NCI-H2107 (cell line): Measurements from ENCODE around the gene MVB12B.

Experiments
- DNase-seq: peaks from one replicate; lab custom pipeline; 2025; lab: John Stamatoyannopoulos, UW

MVB12B gene

DNA sequence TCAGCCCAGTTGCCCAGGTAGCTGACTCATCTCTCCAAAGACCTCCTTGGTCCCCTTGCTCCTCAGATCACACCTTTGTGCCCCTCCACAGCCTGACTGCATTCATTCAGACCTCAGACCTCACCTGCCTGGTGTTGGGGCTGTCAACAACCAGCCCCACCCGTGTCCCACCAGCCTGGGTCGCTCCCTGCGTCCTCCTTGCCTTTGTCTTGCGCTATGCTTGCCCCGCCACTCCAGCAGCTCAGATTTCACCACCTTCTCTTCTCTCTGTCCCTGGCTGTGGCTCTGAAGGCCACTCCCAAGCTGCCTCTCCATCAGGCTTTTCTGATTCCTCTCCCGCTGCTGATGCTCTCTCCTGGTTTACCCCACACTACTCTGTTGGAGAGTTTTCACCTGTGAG lies 103.5 kb downstream of the MVB12B start:
- no peak for DNase-seq

- DNase-seq, result no peak
Measured at GRCh38 chr9:126431077-126431742, 104.6 kb downstream of the MVB12B start.

DNA sequence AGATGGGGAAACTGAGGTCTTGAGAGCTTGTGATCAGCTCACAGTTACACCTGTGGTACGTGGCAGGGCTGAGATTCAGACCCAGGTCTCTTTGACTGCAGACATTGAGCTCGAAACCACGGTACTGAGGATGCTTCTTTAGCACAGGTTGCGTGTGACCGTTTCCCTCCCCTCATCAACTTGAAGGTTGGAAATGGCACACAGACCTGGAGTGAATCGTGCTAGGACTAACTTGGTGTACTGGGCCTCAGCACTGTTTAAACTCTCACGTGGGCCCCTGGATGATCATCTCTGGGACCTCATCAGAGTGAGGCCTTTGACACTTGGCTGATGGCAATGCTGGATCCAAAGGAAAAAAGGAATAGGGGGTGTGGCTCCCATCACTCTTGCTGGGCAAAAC lies 106.0 kb downstream of the MVB12B start:
- no peak for DNase-seq

DNA sequence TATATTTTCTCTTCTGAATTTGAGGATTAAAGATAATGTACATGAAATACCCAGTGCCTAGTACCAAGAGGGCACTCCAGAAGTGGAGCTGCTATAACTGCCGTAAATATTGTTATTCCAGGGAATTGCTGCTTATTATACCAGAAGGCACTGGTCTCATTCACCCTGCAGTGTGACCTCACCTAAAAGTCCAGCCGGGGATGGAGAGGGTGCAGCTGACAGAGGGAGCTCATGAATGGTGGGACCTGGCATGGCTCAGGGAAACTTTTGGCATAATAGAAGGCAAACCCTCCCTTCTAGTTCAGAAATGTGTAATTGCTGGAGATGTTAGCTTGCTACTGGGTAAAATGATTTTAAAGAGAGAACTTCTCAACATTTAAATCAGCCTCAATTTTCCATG lies 108.5 kb downstream of the MVB12B start:
- no peak for DNase-seq

GRCh38 chr9:126435626-126436025 lies 109.0 kb downstream of the MVB12B start:
- DNase-seq, result no peak

DNA sequence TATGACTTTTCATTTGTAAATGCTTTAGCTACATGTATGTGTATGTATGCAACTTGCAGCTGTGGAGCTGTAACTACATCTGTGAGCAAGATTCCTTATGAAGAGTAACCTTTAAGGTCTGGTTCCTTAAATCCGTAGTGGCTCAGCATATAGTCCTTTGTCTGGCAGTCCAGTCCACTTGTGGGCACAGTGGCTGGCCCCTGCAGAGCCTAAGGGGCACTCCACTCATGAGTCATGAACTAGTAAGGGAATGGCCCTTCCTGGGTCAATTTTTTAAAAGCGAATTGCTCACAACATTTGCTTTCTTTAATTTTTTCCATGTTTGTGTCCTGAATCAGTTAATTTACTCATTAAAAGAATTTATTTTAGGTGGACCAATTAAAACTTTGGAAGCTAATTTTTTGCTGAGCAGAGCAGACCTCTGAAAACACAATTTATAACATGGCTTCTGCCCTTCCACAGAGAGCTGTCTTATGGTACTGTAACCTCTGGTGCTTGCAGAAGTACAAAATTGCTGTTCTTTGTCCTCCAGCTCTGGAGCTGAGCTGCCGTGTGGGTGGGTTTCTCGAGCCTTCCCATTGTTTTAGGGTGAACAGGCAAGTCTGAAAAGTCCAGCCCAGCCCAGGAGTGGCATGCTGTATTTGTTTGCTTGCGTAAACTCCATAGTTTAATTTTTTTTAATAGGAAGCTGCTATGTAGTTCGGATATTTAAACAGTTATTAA lies 110.1 kb downstream of the MVB12B start:
- no peak for DNase-seq

DNA sequence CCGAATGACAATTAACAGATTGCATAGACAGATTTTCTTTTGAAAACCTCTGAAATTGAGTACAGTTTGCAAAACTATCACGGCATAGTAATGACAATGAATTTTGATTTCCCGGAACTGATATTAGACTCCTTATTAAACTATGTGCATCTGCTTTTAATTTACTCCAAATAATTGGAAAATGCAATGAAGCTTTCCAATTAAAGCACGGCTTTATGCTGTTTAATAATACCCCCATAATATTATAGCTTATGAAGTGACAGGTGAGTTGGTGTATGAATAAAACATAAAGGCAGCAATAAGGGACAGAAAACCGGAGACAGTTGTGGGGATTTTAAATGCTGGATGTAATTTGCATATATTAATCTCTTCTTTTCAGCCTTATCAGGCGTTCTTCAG lies 110.6 kb downstream of the MVB12B start:
- DNase-seq, result no peak

GRCh38 chr9:126437701-126438100 lies 111.1 kb downstream of the MVB12B start:
- DNase-seq, result no peak

- DNase-seq, result no peak
Measured at GRCh38 chr9:126438741-126439401, 112.2 kb downstream of the MVB12B start.

DNA sequence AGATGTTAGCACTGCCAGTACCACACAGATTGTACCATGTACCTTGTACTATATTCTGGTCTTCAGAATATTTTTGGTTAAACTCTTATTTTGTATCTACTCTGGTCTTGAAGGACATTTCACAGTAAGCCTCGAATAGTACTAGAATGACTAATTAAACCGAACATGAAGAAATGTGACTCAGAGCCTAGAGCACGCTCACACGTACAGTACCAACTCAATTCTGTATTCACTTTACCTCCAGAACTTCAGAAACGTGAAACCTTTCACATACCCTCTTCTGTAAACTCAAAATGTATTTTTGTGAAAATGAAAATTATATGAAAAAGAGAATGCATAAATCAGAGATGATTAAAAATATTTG lies 112.8 kb downstream of the MVB12B start:
- DNase-seq, result no peak

DNA sequence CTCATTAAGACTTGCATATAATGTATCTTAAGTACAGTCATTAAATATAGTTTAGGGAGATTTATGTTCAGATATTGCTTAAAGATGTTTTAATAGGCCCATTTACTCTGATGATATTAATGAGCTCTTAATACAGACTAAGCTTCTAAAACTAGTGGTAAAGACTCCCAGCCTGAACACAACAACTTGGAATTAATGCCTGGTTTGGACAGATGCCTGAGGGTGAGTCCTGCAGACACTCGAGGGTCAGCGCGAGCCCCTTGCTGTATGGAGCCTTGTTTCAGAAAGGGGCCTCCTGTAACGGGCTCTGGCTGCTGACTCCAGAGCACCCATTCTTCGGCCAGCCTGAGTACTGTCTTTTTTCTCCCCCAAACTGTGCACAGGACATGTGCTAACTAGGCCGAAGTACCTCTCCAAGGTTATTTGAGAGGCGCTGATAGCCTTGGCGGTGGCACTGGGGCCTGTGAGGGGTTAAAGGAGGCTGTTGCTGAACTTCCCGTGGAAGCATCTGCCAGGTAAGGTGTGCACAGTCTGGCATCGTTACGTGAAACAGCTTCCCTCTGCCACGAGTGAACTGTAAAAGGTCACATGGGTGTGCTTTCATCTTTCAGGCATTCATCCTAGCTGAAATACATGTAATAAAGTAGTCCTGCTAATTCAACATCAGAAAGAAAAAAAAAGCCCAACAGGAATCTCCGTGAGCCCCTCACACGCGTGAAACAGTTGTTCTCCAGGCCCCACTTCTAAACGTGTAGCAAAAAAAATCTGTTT lies 113.4 kb downstream of the MVB12B start:
- DNase-seq, result no peak

- no peak for DNase-seq
Measured at GRCh38 chr9:126440940-126441339, 114.3 kb downstream of the MVB12B start.

DNA sequence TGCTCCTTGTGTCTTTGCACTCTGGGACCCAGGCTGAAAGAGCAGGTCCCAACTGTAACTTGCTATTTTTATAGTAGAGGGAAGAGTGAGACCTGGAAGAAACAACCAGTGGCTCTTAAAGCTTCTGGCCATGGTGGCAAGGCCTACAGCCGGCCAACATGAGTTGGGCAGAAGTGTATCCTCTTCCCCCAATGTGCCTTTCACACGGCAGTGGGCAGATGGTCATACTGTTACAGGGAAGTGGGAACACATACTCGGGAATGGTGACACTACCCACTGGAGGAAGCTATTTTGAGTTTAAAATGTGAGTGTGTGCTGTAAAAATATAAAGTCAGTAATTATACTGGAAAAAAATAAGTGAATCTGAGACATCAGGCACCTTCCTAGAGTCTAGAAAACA lies 116.0 kb downstream of the MVB12B start:
- no peak for DNase-seq

DNA sequence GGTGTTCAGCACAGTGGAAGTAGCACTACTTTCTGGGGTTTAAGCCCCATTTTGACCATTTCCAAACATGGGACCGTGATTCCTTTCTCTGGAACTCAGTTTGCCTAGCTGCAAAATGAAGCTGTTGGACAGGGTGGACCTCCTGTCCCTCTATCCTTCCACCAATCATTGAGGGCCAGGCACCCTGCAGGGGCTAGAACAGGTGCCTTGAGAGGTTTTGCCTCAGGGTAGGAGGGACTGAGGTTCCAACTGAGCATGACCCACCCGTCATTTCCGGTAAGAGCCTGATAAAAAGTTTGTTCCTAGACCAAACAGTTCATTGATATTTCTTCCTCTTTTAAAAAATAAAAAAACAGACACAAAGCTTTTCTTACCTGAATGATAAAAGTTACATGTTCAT lies 116.5 kb downstream of the MVB12B start:
- DNase-seq, result no peak

GRCh38 chr9:126448136-126448535 lies 121.5 kb downstream of the MVB12B start:
- no peak for DNase-seq

DNA sequence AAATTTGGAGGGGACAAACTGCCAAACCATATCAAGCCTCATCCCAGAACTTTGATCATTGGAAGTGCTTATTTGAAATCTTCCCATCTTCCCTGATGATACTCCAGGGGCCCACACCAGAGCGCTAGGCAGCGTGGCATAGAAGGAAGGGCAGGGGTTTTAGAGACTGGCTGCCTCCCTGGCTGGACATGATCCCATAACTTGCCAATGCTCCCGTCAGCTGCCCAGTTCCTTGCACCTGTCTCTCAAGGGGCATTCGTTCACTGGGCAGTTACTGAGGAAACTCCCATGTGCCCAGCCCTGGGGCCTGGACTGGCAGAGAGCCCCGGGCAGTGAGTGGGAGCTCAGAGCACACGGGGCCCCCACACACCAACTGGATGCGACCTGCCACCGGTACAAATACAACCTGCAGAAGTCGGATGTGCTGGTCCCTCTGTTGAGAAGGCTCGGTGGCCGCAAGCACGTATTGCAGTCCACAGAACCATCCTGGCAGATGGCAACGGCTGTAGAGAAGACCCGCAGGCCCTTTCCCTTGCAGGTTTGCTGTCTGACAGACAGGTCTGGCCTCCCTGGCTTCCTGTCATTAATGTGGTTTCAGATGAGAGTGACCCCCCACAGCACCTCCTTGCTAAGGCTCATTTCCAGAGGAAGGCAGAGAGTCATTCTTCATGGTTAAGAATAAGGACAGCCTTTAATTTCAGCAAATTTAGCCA lies 122.4 kb downstream of the MVB12B start:
- DNase-seq, result no peak

DNA sequence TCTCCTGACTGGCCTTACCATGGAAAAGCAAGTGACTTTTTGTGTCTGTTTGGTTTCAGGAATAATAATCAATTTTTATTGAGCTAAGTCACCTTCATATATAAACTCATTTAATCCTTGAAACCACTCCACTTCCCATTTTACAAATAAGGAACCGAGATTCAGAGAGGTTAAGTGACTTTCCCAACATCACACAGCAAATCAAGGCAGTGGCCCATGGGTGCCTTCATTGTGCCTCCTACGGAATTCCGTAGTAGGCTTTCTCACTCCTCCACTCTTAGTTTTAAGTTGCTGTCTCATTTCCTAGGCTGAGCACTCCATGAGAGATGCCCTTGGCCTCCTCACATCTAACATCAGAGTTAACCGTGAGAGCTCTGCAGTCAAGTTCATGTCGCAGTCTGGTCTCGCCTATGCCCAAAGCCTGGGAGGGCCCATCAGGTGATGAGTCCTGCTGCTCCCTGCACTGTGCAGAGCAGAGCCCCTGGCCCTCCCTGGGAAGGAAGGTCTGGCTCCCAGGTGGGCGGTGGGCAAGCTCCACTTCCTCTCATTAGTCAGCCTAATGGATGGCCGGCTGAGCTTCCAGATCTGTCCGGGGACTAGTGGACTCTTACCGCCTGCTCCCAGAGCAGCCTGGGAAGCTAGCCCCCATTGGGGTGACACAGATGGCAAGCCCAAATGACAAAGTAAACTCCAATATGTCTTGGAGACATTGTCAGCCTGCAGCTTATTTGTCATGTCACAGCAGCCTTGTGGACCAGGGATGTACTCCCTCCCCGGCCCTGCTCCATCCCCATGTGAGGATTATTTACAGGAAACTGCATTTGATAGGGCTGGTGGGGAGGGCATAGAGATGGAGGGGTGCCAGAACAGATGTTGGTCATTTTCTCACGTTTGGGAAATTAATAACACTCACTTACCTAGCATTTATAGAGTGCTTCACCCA lies 123.4 kb downstream of the MVB12B start:
- no peak for DNase-seq

GRCh38 chr9:126450668-126451205 lies 124.1 kb downstream of the MVB12B start:
- no peak for DNase-seq

DNA sequence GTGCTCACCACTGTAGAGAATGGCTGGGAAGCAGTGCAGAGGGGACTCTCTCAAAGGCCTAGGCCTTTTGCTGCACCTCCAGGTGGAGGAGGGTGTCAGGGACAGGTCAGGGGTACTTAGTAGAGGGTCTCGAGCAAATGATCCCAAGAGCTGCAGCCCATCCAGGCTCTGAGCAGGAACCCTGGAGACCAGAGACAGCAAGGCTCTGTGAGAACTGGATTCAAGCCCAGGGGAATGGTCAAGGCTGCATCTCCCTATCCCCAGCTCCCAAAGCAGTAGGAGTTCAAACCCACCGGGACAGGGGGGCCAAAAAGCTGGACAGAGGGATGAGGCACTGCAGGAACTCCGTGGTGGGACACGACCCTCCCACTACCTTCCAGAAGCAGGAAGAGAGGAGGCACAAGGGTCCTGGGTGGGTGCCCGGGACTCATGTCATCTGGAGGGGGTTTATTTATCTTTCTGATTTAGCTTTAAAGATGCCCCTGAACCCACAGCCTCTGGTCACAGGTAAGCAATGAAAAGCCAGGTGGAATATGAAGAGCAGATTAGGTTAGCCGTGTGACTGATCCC lies 124.8 kb downstream of the MVB12B start:
- no peak for DNase-seq

GRCh38 chr9:126452106-126452505 lies 125.5 kb downstream of the MVB12B start:
- no peak for DNase-seq
